Measurements from ENCODE around the gene NAP1L4. TPM values are rescaled to one million over a fixed set of nuclear protein-coding genes. Genes with fewer than 3 reads are reported as not detected.

Gene NAP1L4
- total RNA-seq, 2 experiments from 2014 or later, result 262 to 285 TPM

- ATAC-seq (ENCODE audit: poor library complexity), result no peak
- Mint-ChIP-seq H3K27ac (no peak overlapping the region), H3K36me3 (ENCODE audit: low read depth) (peaks cover 99% of the 10 kb centered on the region), H3K4me3 (no peak overlapping the region), H3K27me3 (no peaks in the 10 kb centered on the region), H3K9me3 (no peaks in the 10 kb centered on the region), H3K4me1 (ENCODE audit: low read depth) (peaks cover 20% of the 10 kb centered on the region)
- no peak for DNase-seq
- Histone ChIP-seq H3K4me1 (ENCODE audit: insufficient read depth, low read length) (peaks cover 3% of the 10 kb centered on the region), H3K9me3 (ENCODE audit: control insufficient read depth in 1 of 2, insufficient read depth in 1 of 2, low read length in 2 of 2) (no peaks in the 10 kb centered on the region), H3K4me3 (ENCODE audit: low read length) (no peak overlapping the region), H3K36me3 (ENCODE audit: insufficient read depth, low read length) (peaks cover 95% of the 10 kb centered on the region), H3K27me3 (ENCODE audit: control insufficient read depth in 1 of 2, insufficient read depth in 2 of 2, low read length in 2 of 2) (no peaks in the 10 kb centered on the region), H3K27ac (ENCODE audit: low read depth in 1 of 2, low read length in 2 of 2) (no peak overlapping the region)
- ChIA-PET CTCF (no interaction called here), POLR2A (no interaction called here)
- intact Hi-C loops (cut with DNase I, micrococcal nuclease), result no loop called here
- no peak for TF ChIP-seq CTCF (IDR thresholded peaks at IDR 0.05)
These were observed 28.4 kb downstream of the NAP1L4 start for GRCh38 chr11:2963761-2964160.

GRCh38 chr11:2963112-2963754, 28.9 kb downstream of the NAP1L4 start:
- Mint-ChIP-seq H3K27me3 (no peaks in the 10 kb centered on the region), H3K36me3 (ENCODE audit: low read depth) (peaks cover 99% of the 10 kb centered on the region), H3K9me3 (no peaks in the 10 kb centered on the region), H3K27ac (no peak overlapping the region), H3K4me1 (ENCODE audit: low read depth) (peaks cover 20% of the 10 kb centered on the region), H3K4me3 (no peak overlapping the region)
- DNase-seq, result no peak
- Histone ChIP-seq H3K27me3 (ENCODE audit: control insufficient read depth in 1 of 2, insufficient read depth in 2 of 2, low read length in 2 of 2) (no peaks in the 10 kb centered on the region), H3K4me1 (ENCODE audit: insufficient read depth, low read length) (peaks cover 3% of the 10 kb centered on the region), H3K9me3 (ENCODE audit: control insufficient read depth in 1 of 2, insufficient read depth in 1 of 2, low read length in 2 of 2) (no peaks in the 10 kb centered on the region), H3K36me3 (ENCODE audit: insufficient read depth, low read length) (peaks cover 95% of the 10 kb centered on the region), H3K27ac (ENCODE audit: low read depth in 1 of 2, low read length in 2 of 2) (no peak overlapping the region), H3K4me3 (ENCODE audit: low read length) (no peak overlapping the region)
- POLR2A ChIA-PET, result interaction anchor here (1.0 kb wide), 1 partner anchor 15 kb away, joined by 5 read pairs; no protein-coding TSS in a partner anchor
- no peak for TF ChIP-seq CTCF (IDR thresholded peaks at IDR 0.05)
- CTCF ChIA-PET, result interaction anchor here (0.7 kb wide), 1 partner anchor 19 kb away, joined by 3 read pairs; no protein-coding TSS in a partner anchor
- intact Hi-C loops (cut with DNase I, micrococcal nuclease), result no loop called here
- ATAC-seq (ENCODE audit: poor library complexity), result no peak

- no peak overlapping the region for H3K27ac ChIP-seq (ENCODE audit: low read depth in 1 of 2, low read length in 2 of 2)
- peaks cover 99% of the 10 kb centered on the region for H3K36me3 Mint-ChIP-seq (ENCODE audit: low read depth)
These were observed 31.0 kb downstream of the NAP1L4 start for GRCh38 chr11:2961080-2961479.

More at GRCh38 chr11:2961080-2961479, 31.0 kb downstream of the NAP1L4 start:
- no peaks in the 10 kb centered on the region for H3K9me3 ChIP-seq (ENCODE audit: control insufficient read depth in 1 of 2, insufficient read depth in 1 of 2, low read length in 2 of 2)
- TF ChIP-seq CTCF (IDR thresholded peaks at IDR 0.05), result no peak
- ChIA-PET POLR2A (no interaction called here), CTCF (no interaction called here)
- peaks cover 20% of the 10 kb centered on the region for H3K4me1 Mint-ChIP-seq (ENCODE audit: low read depth)
- no peaks in the 10 kb centered on the region for H3K27me3 Mint-ChIP-seq
- no peak for DNase-seq
- no peak for ATAC-seq (ENCODE audit: poor library complexity)
- no peak overlapping the region for H3K4me3 Mint-ChIP-seq
- peaks cover 3% of the 10 kb centered on the region for H3K4me1 ChIP-seq (ENCODE audit: insufficient read depth, low read length)
- H3K27me3 ChIP-seq (ENCODE audit: control insufficient read depth in 1 of 2, insufficient read depth in 2 of 2, low read length in 2 of 2), result no peaks in the 10 kb centered on the region
- H3K4me3 ChIP-seq (ENCODE audit: low read length), result no peak overlapping the region
- intact Hi-C loops (cut with DNase I, micrococcal nuclease), result no loop called here
- H3K27ac Mint-ChIP-seq, result no peak overlapping the region
- no peaks in the 10 kb centered on the region for H3K9me3 Mint-ChIP-seq
- peaks cover 94% of the 10 kb centered on the region for H3K36me3 ChIP-seq (ENCODE audit: insufficient read depth, low read length)
